ENCODE results near the gene TNFRSF4.

TNFRSF4 gene

GRCh38 chr1:1216770-1217620 is 3.0 kb upstream of the TNFRSF4 start:
- no peak for DNase-seq

GRCh38 chr1:1215881-1216605 is 2.1 kb upstream of the TNFRSF4 start:
- DNase-seq, result no peak

- peak; percentile 67 to 87 (median 79) for DNase-seq
These were observed 1.2 kb upstream of the TNFRSF4 start for GRCh38 chr1:1215080-1215676.

GRCh38 chr1:1212780-1213344 is 1.1 kb downstream of the TNFRSF4 start:
- DNase-seq, result peak; percentile 47 to 75 (median 48)

- no peak for DNase-seq
These were observed 2.2 kb downstream of the TNFRSF4 start for GRCh38 chr1:1211541-1212441.

GRCh38 chr1:1210726-1211540 is 3.0 kb downstream of the TNFRSF4 start:
- no peak for DNase-seq

GRCh38 chr1:1208713-1209433 is 5.1 kb downstream of the TNFRSF4 start:
- DNase-seq, result peak; percentile 36 to 65 (median 48)

- no peak for DNase-seq
These were observed 6.4 kb downstream of the TNFRSF4 start for GRCh38 chr1:1207571-1207892.

- DNase-seq, result no peak
These were observed 6.9 kb downstream of the TNFRSF4 start for GRCh38 chr1:1206966-1207531.

GRCh38 chr1:1206376-1206965 is 7.5 kb downstream of the TNFRSF4 start, which contains the start of gene TNFRSF18:
TNFRSF18 (minus strand) TSS chr1:1206592; CDS start chr1:1206571, 21 bp downstream.
- no peak for DNase-seq

GRCh38 chr1:1205769-1206375 is 8.1 kb downstream of the TNFRSF4 start:
- peak; percentile 26 to 57 (median 42) for DNase-seq

- DNase-seq, result no peak
These were observed 8.8 kb downstream of the TNFRSF4 start for GRCh38 chr1:1204998-1205768.

- no peak for DNase-seq
These were observed 9.5 kb downstream of the TNFRSF4 start for GRCh38 chr1:1204425-1204920.

- DNase-seq, result no peak
These were observed 10.2 kb downstream of the TNFRSF4 start for GRCh38 chr1:1203561-1204424.

- DNase-seq, result no peak
These were observed 11.0 kb downstream of the TNFRSF4 start for GRCh38 chr1:1202831-1203560.
